SK-N-SH (cell line): ENCODE results near the gene TFAP2A. TPM values are rescaled to one million over a fixed set of nuclear protein-coding genes. Genes with fewer than 3 reads are reported as not detected.

Source experiments
- CTCF ChIA-PET: fragments of 300-600, 350-600 bp; formaldehyde crosslinking; extraction: SDS; loops from one replicate; lab custom pipeline; 2021; lab: Yijun Ruan, JAX
- POLR2A ChIA-PET: fragments of 350-600 bp; sonication (Branson Sonifier 250); formaldehyde crosslinking; extraction: SDS; loops from one replicate; lab custom pipeline; 2020; ENCODE audit warnings: antibody characterized with exemption, inconsistent platforms; lab: Yijun Ruan, JAX
- DNase-seq: peaks from one replicate; pipeline ENCODE4 v3.0.0; 2012
- H2AFZ ChIP-seq: fragments of 200-600 bp; sonication (generic); 2 replicates; pipeline ENCODE4 v1.8.1; 2016; ENCODE audit warnings: antibody characterized with exemption, mild to moderate bottlenecking, low read depth
- H3F3A ChIP-seq: fragments of 200-600 bp; sonication (generic); replicated peaks from 2 replicates; pipeline ENCODE3; 2016; ENCODE audit warnings: antibody characterized with exemption, mild to moderate bottlenecking; ENCODE audit not compliant: insufficient read depth
- H3K27ac ChIP-seq, 2 experiments: fragments of 200-500 bp in 1 of 2; fragments of 200-600 bp in 1 of 2; sonication (Bioruptor generic) in 1 of 2; sonication (generic), shearing (Covaris generic) in 1 of 2; 2 replicates each; pipeline versions ENCODE4 v1.5.1 to v1.6.1; 2014 to 2016; ENCODE audit warnings: low read depth in 2 of 2, inconsistent platforms in 1 of 2, low read length in 1 of 2, mild to moderate bottlenecking in 1 of 2, mixed read lengths in 1 of 2
- H3K27me3 ChIP-seq: fragments of 200-600 bp; sonication (generic), shearing (Covaris generic); 2 replicates; pipeline ENCODE4 v1.6.1; 2016; ENCODE audit warnings: mixed run types; ENCODE audit not compliant: insufficient read depth
- H3K36me3 ChIP-seq, 2 experiments: fragments of 200-500 bp in 1 of 2; fragments of 200-600 bp in 1 of 2; sonication (Bioruptor generic) in 1 of 2; sonication (generic) in 1 of 2; replicated peaks in 1 of 2; 2 replicates each; pipeline versions ENCODE3 to v1.5.1; 2014 to 2016; ENCODE audit warnings: low read length in 1 of 2, mild to moderate bottlenecking in 1 of 2; ENCODE audit not compliant: insufficient read depth in 2 of 2, control insufficient read depth in 1 of 2
- H3K4me1 ChIP-seq, 2 experiments: fragments of 200-500 bp in 1 of 2; fragments of 200-600 bp in 1 of 2; sonication (Bioruptor generic) in 1 of 2; sonication (generic), shearing (Covaris generic) in 1 of 2; 2 replicates each; pipeline versions ENCODE4 v1.5.1 to v1.6.1; 2014 to 2016; ENCODE audit warnings: low read depth in 1 of 2, low read length in 1 of 2, mixed run types in 1 of 2; ENCODE audit not compliant: insufficient read depth in 2 of 2, control insufficient read depth in 1 of 2
- H3K4me2 ChIP-seq: fragments of 200-600 bp; sonication (generic), shearing (Covaris generic); 2 replicates; pipeline ENCODE4 v1.6.1; 2017; ENCODE audit warnings: mixed run types
- H3K4me3 ChIP-seq, 2 experiments: fragments of 200-500 bp in 1 of 2; fragments of 200-600 bp in 1 of 2; sonication (Bioruptor generic) in 1 of 2; sonication (generic), shearing (Covaris generic) in 1 of 2; 2 replicates each; pipeline versions ENCODE4 v1.5.1 to v1.8.1; 2014 to 2016; ENCODE audit warnings: low read depth in 2 of 2, inconsistent platforms in 1 of 2, low read length in 1 of 2, mild to moderate bottlenecking in 1 of 2, mixed read lengths in 1 of 2, moderate library complexity in 1 of 2
- H3K79me2 ChIP-seq: fragments of 200-600 bp; sonication (generic); 2 replicates; pipeline ENCODE4 v1.8.1; 2017; ENCODE audit warnings: mild to moderate bottlenecking; ENCODE audit not compliant: insufficient read depth
- H3K9ac ChIP-seq: fragments of 200-600 bp; sonication (generic); 2 replicates; pipeline ENCODE4 v1.6.1; 2017; ENCODE audit warnings: mixed run types
- H3K9me2 ChIP-seq: fragments of 200-600 bp; sonication (generic); 2 replicates; pipeline ENCODE4 v1.6.1; 2017; ENCODE audit warnings: mixed run types
- H3K9me3 ChIP-seq: fragments of 200-600 bp; sonication (generic); 2 replicates; pipeline ENCODE4 v1.6.1; 2017; ENCODE audit warnings: mixed run types, mild to moderate bottlenecking, moderate library complexity
- H4K20me1 ChIP-seq: fragments of 200-600 bp; sonication (generic); 2 replicates; pipeline ENCODE4 v1.6.1; 2017; ENCODE audit warnings: mild to moderate bottlenecking, mixed run types; ENCODE audit not compliant: insufficient read depth
- CHD2 ChIP-seq: fragments of 150-350 bp; IDR thresholded peaks from 2 replicates; pipeline ENCODE4 v1.6.1; 2018; ENCODE audit warnings: low read length; ENCODE audit not compliant: partially characterized antibody
- CTCF ChIP-seq: fragments of 200-600 bp; sonication (generic); IDR thresholded peaks from 2 replicates; pipeline ENCODE4 v1.6.1; 2017; ENCODE audit warnings: antibody characterized with exemption, mild to moderate bottlenecking, moderate library complexity
- ELF1 ChIP-seq: IDR thresholded peaks from 2 replicates; pipeline ENCODE4 v1.4.0; 2012
- FOXJ3 ChIP-seq: sonication (generic); formaldehyde crosslinking; IDR thresholded peaks from 2 replicates; pipeline ENCODE4 v1.5.1; 2020; ENCODE audit warnings: mild to moderate bottlenecking, missing genetic modification reagents
- FOXM1 ChIP-seq: IDR thresholded peaks from 2 replicates; pipeline ENCODE4 v1.4.0; 2012; ENCODE audit warnings: low read depth, mild to moderate bottlenecking
- GABPA ChIP-seq: IDR thresholded peaks from 2 replicates; pipeline ENCODE4 v1.4.0; 2012; ENCODE audit warnings: low read depth, mild to moderate bottlenecking
- JUND ChIP-seq: IDR thresholded peaks from 2 replicates; pipeline ENCODE4 v1.4.0; 2012
- MAX ChIP-seq: IDR thresholded peaks from 2 replicates; pipeline ENCODE4 v1.4.0; 2012; ENCODE audit warnings: low read depth
- MEF2A ChIP-seq: IDR thresholded peaks from 2 replicates; pipeline ENCODE4 v1.4.0; 2012; ENCODE audit warnings: low read depth, borderline replicate concordance
- MXI1 ChIP-seq: IDR thresholded peaks from 2 replicates; pipeline ENCODE4 v1.6.1; 2012; ENCODE audit warnings: mild to moderate bottlenecking, low read depth, low read length, improper control_type of control experiment
- NFIC ChIP-seq: IDR thresholded peaks from 2 replicates; pipeline ENCODE4 v1.4.0; 2012; ENCODE audit warnings: borderline replicate concordance
- RAD21 ChIP-seq: IDR thresholded peaks from 2 replicates; pipeline ENCODE4 v1.6.1; 2012; ENCODE audit warnings: mild to moderate bottlenecking, low read length
- REST ChIP-seq: IDR thresholded peaks from 2 replicates; pipeline ENCODE4 v1.6.1; 2012; ENCODE audit warnings: mild to moderate bottlenecking, low read depth, low read length, moderate library complexity
- RXRA ChIP-seq: IDR thresholded peaks from 2 replicates; pipeline ENCODE4 v1.4.0; 2012; ENCODE audit warnings: low read depth, mild to moderate bottlenecking, borderline replicate concordance
- SMC3 ChIP-seq: IDR thresholded peaks from 2 replicates; pipeline ENCODE4 v1.6.1; 2012; ENCODE audit warnings: low read depth, low read length, improper control_type of control experiment
- TEAD4 ChIP-seq: IDR thresholded peaks from 2 replicates; pipeline ENCODE4 v1.4.0; 2012; ENCODE audit warnings: mild to moderate bottlenecking, borderline replicate concordance; ENCODE audit not compliant: insufficient read depth
- USF2 ChIP-seq: fragments of 150-350 bp; IDR thresholded peaks from 2 replicates; pipeline ENCODE4 v1.6.1; 2017; ENCODE audit warnings: antibody characterized with exemption, low read length, low read depth, borderline replicate concordance
- YY1 ChIP-seq: IDR thresholded peaks from 2 replicates; pipeline ENCODE4 v1.4.0; 2012; ENCODE audit warnings: low read depth, mild to moderate bottlenecking
- WGBS: methylation state at CpG from one replicate; pipeline ENCODE4 v1.1.6; 2017; ENCODE audit warnings: low lambda C conversion rate; 5-methylcytosine and 5-hydroxymethylcytosine counted together
- polyA plus RNA-seq, 3 experiments: library from polyadenylated mRNA; depleted of rRNA; stranded (reverse); fragments of >200 nt; gene quantifications; 2 replicates each; pipeline ENCODE4 v1.2.3, GENCODE V29; 2012

TFAP2A gene
- polyA plus RNA-seq, 1 of the 3 experiments (the other 2 are of a cell fraction), result 0.07 TPM

GRCh38 chr6:10401004-10401536 is 13.8 kb downstream of the TFAP2A start:
- no peak overlapping the region for H3K9ac ChIP-seq
- TF ChIP-seq CHD2 (no peak), CTCF (no peak), MAX (no peak), GABPA (no peak), MXI1 (no peak), ELF1 (no peak), FOXM1 (no peak), NFIC (no peak), YY1 (no peak), MEF2A (no peak), JUND (no peak), TEAD4 (no peak), FOXJ3 (CRISPR knock-in tag) (no peak), RAD21 (no peak), USF2 (no peak), RXRA (no peak), REST (no peak), SMC3 (no peak)
- no peaks in the 10 kb centered on the region for H3K9me2 ChIP-seq
- no peak overlapping the region for H3K4me3 ChIP-seq
- 12% methylated on average over 9 of the region's 9 CpGs for WGBS
- ChIA-PET CTCF (no interaction called here), POLR2A (no interaction called here)
- H3K27me3 ChIP-seq, result peaks cover 44% of the 10 kb centered on the region
- H3K9me3 ChIP-seq, result no peaks in the 10 kb centered on the region
- H3K4me1 ChIP-seq, result peaks cover 5 to 8% of the 10 kb centered on the region in 2 experiments; a peak in 2 of 4 replicates
- no peak overlapping the region for H2AFZ ChIP-seq
- no peak overlapping the region for H3K27ac ChIP-seq
- no peaks in the 10 kb centered on the region for H3K36me3 ChIP-seq
- no peaks in the 10 kb centered on the region for H3K79me2 ChIP-seq
- peaks cover 9% of the 10 kb centered on the region for H3F3A ChIP-seq
- DNase-seq, result no peak
- H4K20me1 ChIP-seq, result no peaks in the 10 kb centered on the region
- no peak overlapping the region for H3K4me2 ChIP-seq
